GM11168 (cell line): ENCODE data around the gene LRRC2.

Experiments used
- in situ Hi-C: fragments of 300-500 bp; cut with MboI; formaldehyde crosslinking; loops from one replicate; pipeline ENCODE4 v1.12.0; 2022; ENCODE audit warnings: low sequenced_read_pairs; ENCODE audit not compliant: unreplicated experiment

LRRC2 gene

GRCh38 chr3:46503200-46503874 is 62.8 kb downstream of the LRRC2 start:
- in situ Hi-C loops, result no loop called here

- in situ Hi-C loops, result no loop called here
Measured at GRCh38 chr3:46501702-46502101, 64.4 kb downstream of the LRRC2 start.

GRCh38 chr3:46500656-46501635 is 65.2 kb downstream of the LRRC2 start:
- in situ Hi-C loops, result no loop called here

- in situ Hi-C loops, result no loop called here
Measured at GRCh38 chr3:46498916-46499519, 67.1 kb downstream of the LRRC2 start.

- in situ Hi-C loops, result no loop called here
Measured at GRCh38 chr3:46497556-46498265, 68.4 kb downstream of the LRRC2 start, which contains the start of gene RTP3. Gene RTP3 (plus strand): TSS chr3:46497976. CDS start chr3:46498063, 87 bp downstream.

- in situ Hi-C loops, result no loop called here
Measured at GRCh38 chr3:46496746-46497555, 69.2 kb downstream of the LRRC2 start.

- in situ Hi-C loops, result no loop called here
Measured at GRCh38 chr3:46495901-46496456, 70.1 kb downstream of the LRRC2 start.

GRCh38 chr3:46494491-46494890 is 71.6 kb downstream of the LRRC2 start:
- in situ Hi-C loops, result loop anchor here (5.0 kb wide), 1 partner anchor 63 kb away; no protein-coding TSS in a partner anchor

GRCh38 chr3:46492890-46493547 is 73.1 kb downstream of the LRRC2 start:
- in situ Hi-C loops, result loop anchor here (5.0 kb wide), 1 partner anchor 64 kb away; no protein-coding TSS in a partner anchor

- in situ Hi-C loops, result loop anchor here (5.0 kb wide), 1 partner anchor 66 kb away; no protein-coding TSS in a partner anchor
Measured at GRCh38 chr3:46491089-46492070, 74.7 kb downstream of the LRRC2 start.

- in situ Hi-C loops, result loop anchor here (5.0 kb wide), 1 partner anchor 67 kb away; no protein-coding TSS in a partner anchor
Measured at GRCh38 chr3:46490338-46491084, 75.6 kb downstream of the LRRC2 start.

- in situ Hi-C loops, result loop anchor here (5.0 kb wide), 2 partner anchors 67 to 137 kb away; no protein-coding TSS in a partner anchor
Measured at GRCh38 chr3:46489875-46490274, 76.2 kb downstream of the LRRC2 start.

GRCh38 chr3:46489381-46489780 is 76.7 kb downstream of the LRRC2 start:
- in situ Hi-C loops, result loop anchor here (5.0 kb wide), 1 partner anchor 138 kb away; no protein-coding TSS in a partner anchor

- in situ Hi-C loops, result loop anchor here (5.0 kb wide), 1 partner anchor 138 kb away; no protein-coding TSS in a partner anchor
Measured at GRCh38 chr3:46488735-46489361, 77.3 kb downstream of the LRRC2 start.

GRCh38 chr3:46485779-46486175 is 80.3 kb downstream of the LRRC2 start:
- in situ Hi-C loops, result loop anchor here (5.0 kb wide), 1 partner anchor 142 kb away; no protein-coding TSS in a partner anchor
